CD8-positive, alpha-beta memory T cell (primary cell): ENCODE results near the gene MAGI2. TPM values are rescaled to one million over a fixed set of nuclear protein-coding genes. Genes with fewer than 3 reads are reported as not detected.
"Not testable (repeated sequence)": the region's sequence is repeated elsewhere in the genome, so short reads cannot be mapped to it uniquely, and the experiment has no call there.

Experiments used
- CTCF ChIA-PET: fragments of 350-600 bp; sonication (Branson Sonifier 250); formaldehyde crosslinking; loops from one replicate; lab custom pipeline; 2021; ENCODE audit warnings: antibody characterized with exemption; lab: Charles Lee
- POLR2A ChIA-PET: fragments of 350-600 bp; sonication (Branson Sonifier 250); formaldehyde crosslinking; loops from one replicate; lab custom pipeline; 2021; ENCODE audit warnings: antibody characterized with exemption; lab: Charles Lee
- DNase-seq, 5 donors: peaks; one replicate each; pipeline versions ENCODE4 v3.0.0 to v3.0.0-alpha.2; 2020 to 2022; ENCODE audit warnings: mixed read lengths in 1 of 5
- H3K27ac ChIP-seq: one replicate; pipeline ENCODE4 v1.7.0; 2013; ENCODE audit warnings: low read depth, mild to moderate bottlenecking, low read length, moderate library complexity
- H3K27me3 ChIP-seq: 2 replicates; pipeline ENCODE4 v1.7.0; 2013; ENCODE audit warnings: low read length, mild to moderate bottlenecking; ENCODE audit not compliant: insufficient read depth, poor library complexity, severe bottlenecking
- H3K36me3 ChIP-seq: 2 replicates; pipeline ENCODE4 v1.7.0; 2013; ENCODE audit warnings: mild to moderate bottlenecking, low read length, moderate library complexity; ENCODE audit not compliant: insufficient read depth
- H3K4me1 ChIP-seq: 2 replicates; pipeline ENCODE4 v1.7.0; 2013; ENCODE audit warnings: mild to moderate bottlenecking, low read length, moderate library complexity; ENCODE audit not compliant: insufficient read depth
- H3K4me3 ChIP-seq: 2 replicates; pipeline ENCODE4 v1.7.0; 2013; ENCODE audit warnings: mild to moderate bottlenecking, low read length
- H3K9me3 ChIP-seq: 2 replicates; pipeline ENCODE4 v1.7.0; 2013; ENCODE audit warnings: mild to moderate bottlenecking, low read length
- H3K27ac Mint-ChIP-seq, 8 donors: one replicate each; pipeline ENCODE4 v1.8.0; 2020 to 2021; ENCODE audit warnings: mixed read lengths in 8 of 8, mild to moderate bottlenecking in 6 of 8, inconsistent platforms in 3 of 8, moderate library complexity in 3 of 8
- H3K27me3 Mint-ChIP-seq, 2 donors: one replicate each; pipeline ENCODE4 v1.8.0; 2020 to 2021; ENCODE audit warnings: mixed read lengths in 2 of 2, mild to moderate bottlenecking in 1 of 2, moderate library complexity in 1 of 2
- H3K36me3 Mint-ChIP-seq, 3 donors: one replicate each; pipeline ENCODE4 v1.8.0; 2020 to 2021; ENCODE audit warnings: mixed read lengths in 3 of 3, inconsistent platforms in 1 of 3, mild to moderate bottlenecking in 1 of 3
- H3K4me1 Mint-ChIP-seq, 3 donors: one replicate each; pipeline ENCODE4 v1.8.0; 2020 to 2021; ENCODE audit warnings: mixed read lengths in 3 of 3, inconsistent platforms in 1 of 3, mild to moderate bottlenecking in 1 of 3
- H3K4me3 Mint-ChIP-seq, 7 donors: one replicate each; pipeline ENCODE4 v1.8.0; 2020 to 2021; ENCODE audit warnings: mixed read lengths in 7 of 7, mild to moderate bottlenecking in 6 of 7, moderate library complexity in 4 of 7, inconsistent platforms in 2 of 7
- H3K9me3 Mint-ChIP-seq, 5 donors: one replicate each; pipeline ENCODE4 v1.8.0; 2020 to 2022; ENCODE audit warnings: mixed read lengths in 5 of 5, mild to moderate bottlenecking in 3 of 5, moderate library complexity in 2 of 5, inconsistent platforms in 1 of 5
- polyA plus RNA-seq: library from polyadenylated mRNA; unstranded; fragments of 300-500 nt; fragmentation: Illumina TruSeq; gene quantifications from one replicate; pipeline ENCODE4 v1.2.3, GENCODE V29; 2021
- total RNA-seq, 2 experiments: library from RNA; stranded (reverse); gene quantifications; one replicate each; pipeline ENCODE4 v1.2.3, GENCODE V29; 2021

Gene MAGI2
- total and polyA plus RNA-seq, 3 experiments from 2014 or later: 0.26 to 0.33 TPM; not detected in 1

GRCh38 chr7:78510580-78511188, 942.8 kb downstream of the MAGI2 start:
- Histone ChIP-seq H3K9me3 (no peaks in the 10 kb centered on the region), H3K36me3 (no peaks in the 10 kb centered on the region), H3K27ac (no peak overlapping the region), H3K4me3 (no peak overlapping the region), H3K27me3 (no peaks in the 10 kb centered on the region), H3K4me1 (no peaks in the 10 kb centered on the region)
- Mint-ChIP-seq H3K27ac (no peak overlapping the region), H3K4me1 (no peaks in the 10 kb centered on the region), H3K4me3 (no peak overlapping the region), H3K36me3 (no peaks in the 10 kb centered on the region), H3K27me3 (no peaks in the 10 kb centered on the region), H3K9me3 (peaks cover 0 to 15% (median under 1%) of the 10 kb centered on the region in 5 donors)
- ChIA-PET POLR2A (no interaction called here), CTCF (no interaction called here)
- DNase-seq: no peak

GRCh38 chr7:78503301-78503700, 950.2 kb downstream of the MAGI2 start:
- H3K9me3 ChIP-seq, H3K4me1 ChIP-seq, H3K27me3 Mint-ChIP-seq, H3K36me3 ChIP-seq, POLR2A ChIA-PET, DNase-seq, H3K4me3 Mint-ChIP-seq, H3K36me3 Mint-ChIP-seq, H3K27ac ChIP-seq, CTCF ChIA-PET, H3K27ac Mint-ChIP-seq, H3K4me3 ChIP-seq, H3K27me3 ChIP-seq, H3K4me1 Mint-ChIP-seq: not testable (repeated sequence)
- peaks cover 0 to 18% (median 7%) of the 10 kb centered on the region in 5 donors for H3K9me3 Mint-ChIP-seq

- CTCF ChIA-PET: no interaction called here
- Mint-ChIP-seq H3K27ac (no peak overlapping the region), H3K9me3 (peaks cover 0 to 11% (median 8%) of the 10 kb centered on the region in 5 donors), H3K27me3 (no peaks in the 10 kb centered on the region), H3K4me1 (no peaks in the 10 kb centered on the region), H3K4me3 (no peak overlapping the region), H3K36me3 (no peaks in the 10 kb centered on the region)
- POLR2A ChIA-PET: no interaction called here
- H3K9me3 ChIP-seq: no peaks in the 10 kb centered on the region
- H3K27ac ChIP-seq: no peak overlapping the region
- no peak overlapping the region for H3K4me3 ChIP-seq
- DNase-seq: no peak
- H3K36me3 ChIP-seq: no peaks in the 10 kb centered on the region
- no peaks in the 10 kb centered on the region for H3K27me3 ChIP-seq
- no peaks in the 10 kb centered on the region for H3K4me1 ChIP-seq
These were observed 952.4 kb downstream of the MAGI2 start for GRCh38 chr7:78501064-78501463.

- no peaks in the 10 kb centered on the region for H3K27me3 Mint-ChIP-seq
- no peak overlapping the region for H3K27ac Mint-ChIP-seq
- H3K4me3 ChIP-seq: no peak overlapping the region
- H3K36me3 ChIP-seq: no peaks in the 10 kb centered on the region
- POLR2A ChIA-PET: no interaction called here
- no peaks in the 10 kb centered on the region for H3K36me3 Mint-ChIP-seq
- H3K9me3 Mint-ChIP-seq: peaks cover 0 to 13% (median 8%) of the 10 kb centered on the region in 5 donors
- no peak overlapping the region for H3K4me3 Mint-ChIP-seq
- H3K4me1 Mint-ChIP-seq: no peaks in the 10 kb centered on the region
- H3K27ac ChIP-seq: no peak overlapping the region
- no peak for DNase-seq
- H3K9me3 ChIP-seq: no peaks in the 10 kb centered on the region
- CTCF ChIA-PET: no interaction called here
- no peaks in the 10 kb centered on the region for H3K4me1 ChIP-seq
- H3K27me3 ChIP-seq: no peaks in the 10 kb centered on the region
These were observed 953.5 kb downstream of the MAGI2 start for GRCh38 chr7:78499971-78500370.

GRCh38 chr7:78499283-78499682, 954.2 kb downstream of the MAGI2 start:
- H3K27ac ChIP-seq: no peak overlapping the region
- Mint-ChIP-seq H3K4me1 (no peaks in the 10 kb centered on the region), H3K9me3 (peaks cover 0 to 13% (median 8%) of the 10 kb centered on the region in 5 donors), H3K27ac (no peak overlapping the region), H3K4me3 (no peak overlapping the region), H3K27me3 (no peaks in the 10 kb centered on the region), H3K36me3 (no peaks in the 10 kb centered on the region)
- no peaks in the 10 kb centered on the region for H3K27me3 ChIP-seq
- ChIA-PET POLR2A (no interaction called here), CTCF (no interaction called here)
- H3K36me3 ChIP-seq: no peaks in the 10 kb centered on the region
- no peak for DNase-seq
- no peaks in the 10 kb centered on the region for H3K9me3 ChIP-seq
- no peaks in the 10 kb centered on the region for H3K4me1 ChIP-seq
- no peak overlapping the region for H3K4me3 ChIP-seq

GRCh38 chr7:78497728-78498427, 955.6 kb downstream of the MAGI2 start:
- Mint-ChIP-seq H3K27me3 (no peaks in the 10 kb centered on the region), H3K4me3 (no peak overlapping the region), H3K4me1 (no peaks in the 10 kb centered on the region), H3K9me3 (peaks cover 0 to 13% (median 8%) of the 10 kb centered on the region in 5 donors), H3K27ac (no peak overlapping the region), H3K36me3 (no peaks in the 10 kb centered on the region)
- Histone ChIP-seq H3K4me3 (no peak overlapping the region), H3K4me1 (no peaks in the 10 kb centered on the region), H3K9me3 (no peaks in the 10 kb centered on the region), H3K27ac (no peak overlapping the region), H3K27me3 (no peaks in the 10 kb centered on the region), H3K36me3 (no peaks in the 10 kb centered on the region)
- no peak for DNase-seq
- ChIA-PET POLR2A (no interaction called here), CTCF (no interaction called here)

GRCh38 chr7:78496096-78496630, 957.3 kb downstream of the MAGI2 start:
- CTCF ChIA-PET: no interaction called here
- no peak overlapping the region for H3K4me3 ChIP-seq
- peaks cover 0 to 6% (median 4%) of the 10 kb centered on the region in 5 donors for H3K9me3 Mint-ChIP-seq

GRCh38 chr7:78493401-78493800, 960.1 kb downstream of the MAGI2 start:
- Mint-ChIP-seq H3K4me1 (no peaks in the 10 kb centered on the region), H3K9me3 (peaks cover 0 to 6% (median 2%) of the 10 kb centered on the region in 5 donors), H3K36me3 (no peaks in the 10 kb centered on the region), H3K4me3 (no peak overlapping the region), H3K27me3 (no peaks in the 10 kb centered on the region), H3K27ac (no peak overlapping the region)
- H3K27me3 ChIP-seq: no peaks in the 10 kb centered on the region
- no peak overlapping the region for H3K27ac ChIP-seq
- H3K4me3 ChIP-seq: no peak overlapping the region
- H3K36me3 ChIP-seq: no peaks in the 10 kb centered on the region
- H3K9me3 ChIP-seq: no peaks in the 10 kb centered on the region
- ChIA-PET POLR2A (no interaction called here), CTCF (no interaction called here)
- no peaks in the 10 kb centered on the region for H3K4me1 ChIP-seq
- no peak for DNase-seq

More at GRCh38 chr7:78496096-78496630, 957.3 kb downstream of the MAGI2 start:
- Mint-ChIP-seq H3K27me3 (no peaks in the 10 kb centered on the region), H3K27ac (no peak overlapping the region), H3K36me3 (no peaks in the 10 kb centered on the region), H3K4me3 (no peak overlapping the region), H3K4me1 (no peaks in the 10 kb centered on the region)
- Histone ChIP-seq H3K4me1 (no peaks in the 10 kb centered on the region), H3K36me3 (no peaks in the 10 kb centered on the region), H3K27ac (no peak overlapping the region), H3K27me3 (no peaks in the 10 kb centered on the region), H3K9me3 (no peaks in the 10 kb centered on the region)
- no peak for DNase-seq
- POLR2A ChIA-PET: no interaction called here
